MCF 10A (cell line): ENCODE measurements around the gene LYVE1. TPM values are rescaled to one million over a fixed set of nuclear protein-coding genes. Genes with fewer than 3 reads are reported as not detected.

Source experiments
- Bru-seq: library from RNA; stranded (reverse); fragments of 400-500 nt; gene quantifications from one replicate; lab custom pipeline; 2021; lab: Mats Ljungman, UMichigan
- BruChase-seq, 2 experiments: library from RNA; stranded (reverse); fragments of 400-500 nt; gene quantifications; one replicate each; lab custom pipeline; 2021; lab: Mats Ljungman, UMichigan
- BruUV-seq: library from RNA; stranded (reverse); fragments of 400-500 nt; replicated peaks from 2 replicates; lab custom pipeline; 2021; lab: Mats Ljungman, UMichigan
- CTCF ChIA-PET: fragments of 300-600 bp; sonication (Branson Sonifier 250); formaldehyde crosslinking; extraction: SDS; loops from one replicate; lab custom pipeline; 2021; ENCODE audit warnings: antibody characterized with exemption, inconsistent platforms; lab: Yijun Ruan, JAX
- POLR2A ChIA-PET: fragments of 300-600, 350-650 bp; sonication (Branson Sonifier 250); formaldehyde crosslinking; extraction: SDS; loops from one replicate; lab custom pipeline; 2020; ENCODE audit warnings: antibody characterized with exemption, inconsistent platforms; lab: Yijun Ruan, JAX
- DNase-seq: peaks from one replicate; pipeline ENCODE4 v3.0.0-alpha.2; 2018; ENCODE audit not compliant: unreplicated experiment
- H3K27ac Mint-ChIP-seq: one replicate; pipeline ENCODE4 v1.8.0; 2022; ENCODE audit warnings: mild to moderate bottlenecking, low read depth, mixed read lengths; ENCODE audit not compliant: unreplicated experiment
- H3K27me3 Mint-ChIP-seq: one replicate; pipeline ENCODE4 v1.8.0; 2022; ENCODE audit warnings: mixed read lengths; ENCODE audit not compliant: insufficient read depth, unreplicated experiment
- H3K36me3 Mint-ChIP-seq: one replicate; pipeline ENCODE4 v1.8.0; 2022; ENCODE audit warnings: mild to moderate bottlenecking, moderate library complexity, mixed read lengths; ENCODE audit not compliant: insufficient read depth, unreplicated experiment
- H3K4me1 Mint-ChIP-seq: one replicate; pipeline ENCODE4 v1.8.0; 2022; ENCODE audit warnings: mixed read lengths; ENCODE audit not compliant: insufficient read depth, unreplicated experiment
- H3K4me3 Mint-ChIP-seq: one replicate; pipeline ENCODE4 v1.8.0; 2022; ENCODE audit warnings: mild to moderate bottlenecking, moderate library complexity, mixed read lengths; ENCODE audit not compliant: unreplicated experiment
- H3K9me3 Mint-ChIP-seq: one replicate; pipeline ENCODE4 v1.8.0; 2022; ENCODE audit warnings: mixed read lengths; ENCODE audit not compliant: unreplicated experiment
- intact Hi-C: fragments of 100-400 bp; cut with micrococcal nuclease; formaldehyde crosslinking; loops from 2 replicates; pipeline ENCODE4 v1.14.1; 2022
- long read RNA-seq: library from polyadenylated mRNA; stranded (forward); transcript quantifications from one replicate; pipeline ENCODE4 v2.0.0, GENCODE V29; 2022
- total RNA-seq: library from RNA; stranded (reverse); gene quantifications from 2 replicates; pipeline ENCODE4 v1.2.3, GENCODE V29; 2022
- TF ChIP-seq, protein P1 (sequence below): fragments of 200-600 bp; IDR thresholded peaks from one replicate; pipeline ENCODE4 v1.8.0; 2022; ENCODE audit warnings: antibody characterized with exemption, mild to moderate bottlenecking; ENCODE audit not compliant: unreplicated experiment

Gene LYVE1
- total RNA-seq = not detected in 2 replicates
- Bru-seq, nascent RNA = not detected
- not detected for BruChase-seq, experiment 1, labeled RNA remaining after a 6-hour chase
- BruChase-seq, experiment 2, labeled RNA remaining after a 2-hour chase = not detected
- long read RNA-seq = 0 reads

- H3K4me1 Mint-ChIP-seq = no peaks in the 10 kb centered on the region
- ChIA-PET CTCF (interaction anchor here (0.6 to 0.7 kb wide), 3 partner anchors 81 to 167 kb away, joined by 3 to 4 read pairs (median 3); no protein-coding TSS in a partner anchor), POLR2A (interaction anchor here (0.7 to 1.1 kb wide), 2 partner anchors 10 to 21 kb away, joined by 3 read pairs; no protein-coding TSS in a partner anchor)
- TF ChIP-seq, protein P1, sequence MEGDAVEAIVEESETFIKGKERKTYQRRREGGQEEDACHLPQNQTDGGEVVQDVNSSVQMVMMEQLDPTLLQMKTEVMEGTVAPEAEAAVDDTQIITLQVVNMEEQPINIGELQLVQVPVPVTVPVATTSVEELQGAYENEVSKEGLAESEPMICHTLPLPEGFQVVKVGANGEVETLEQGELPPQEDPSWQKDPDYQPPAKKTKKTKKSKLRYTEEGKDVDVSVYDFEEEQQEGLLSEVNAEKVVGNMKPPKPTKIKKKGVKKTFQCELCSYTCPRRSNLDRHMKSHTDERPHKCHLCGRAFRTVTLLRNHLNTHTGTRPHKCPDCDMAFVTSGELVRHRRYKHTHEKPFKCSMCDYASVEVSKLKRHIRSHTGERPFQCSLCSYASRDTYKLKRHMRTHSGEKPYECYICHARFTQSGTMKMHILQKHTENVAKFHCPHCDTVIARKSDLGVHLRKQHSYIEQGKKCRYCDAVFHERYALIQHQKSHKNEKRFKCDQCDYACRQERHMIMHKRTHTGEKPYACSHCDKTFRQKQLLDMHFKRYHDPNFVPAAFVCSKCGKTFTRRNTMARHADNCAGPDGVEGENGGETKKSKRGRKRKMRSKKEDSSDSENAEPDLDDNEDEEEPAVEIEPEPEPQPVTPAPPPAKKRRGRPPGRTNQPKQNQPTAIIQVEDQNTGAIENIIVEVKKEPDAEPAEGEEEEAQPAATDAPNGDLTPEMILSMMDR = no peak
- intact Hi-C loops = no loop called here
- H3K27ac Mint-ChIP-seq = no peak within 1 kb of the TSS
- peaks cover 4% of the 10 kb centered on the region for H3K36me3 Mint-ChIP-seq
- H3K9me3 Mint-ChIP-seq = no peaks in the 10 kb centered on the region
- no peak within 1 kb of the TSS for H3K4me3 Mint-ChIP-seq
- no TSS peak for BruUV-seq
- no peak for DNase-seq
- no peaks in the 10 kb centered on the region for H3K27me3 Mint-ChIP-seq
These were observed at the start of gene LYVE1 for GRCh38 chr11:10568486-10568941. Gene LYVE1, minus strand, starts transcription at chr11:10568665. Its CDS starts 133 bp downstream, at chr11:10568532.

DNA sequence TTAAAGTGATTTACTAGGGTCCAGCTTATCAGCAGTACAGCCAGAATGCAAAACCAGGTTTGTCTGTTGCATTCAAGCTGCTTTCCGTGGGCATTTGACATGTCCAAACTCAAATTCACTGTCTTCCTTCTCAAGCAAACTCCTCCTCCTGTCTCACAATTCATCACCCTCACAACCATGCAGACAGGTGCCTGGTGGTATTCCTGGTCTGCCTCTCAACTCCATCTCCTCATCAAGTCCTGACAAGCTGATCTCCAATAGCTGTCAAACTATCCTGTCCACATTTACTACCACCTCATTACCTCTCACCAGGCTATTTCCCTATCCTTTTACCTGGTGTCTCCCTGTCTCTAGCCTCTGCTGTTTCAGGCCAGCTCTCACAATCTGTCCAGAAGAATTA lies 49.1 kb upstream of the LYVE1 start:
- Mint-ChIP-seq H3K9me3 (no peaks in the 10 kb centered on the region), H3K36me3 (no peaks in the 10 kb centered on the region), H3K27ac (no peak overlapping the region), H3K4me3 (no peak overlapping the region), H3K27me3 (peaks cover 8% of the 10 kb centered on the region), H3K4me1 (no peaks in the 10 kb centered on the region)
- TF ChIP-seq, protein P1 = no peak
- intact Hi-C loops = no loop called here
- CTCF ChIA-PET = interaction anchor here (1.0 to 2.4 kb wide), 5 partner anchors 8 to 36 kb away, joined by 3 to 8 read pairs (median 4); no protein-coding TSS in a partner anchor
- POLR2A ChIA-PET = interaction anchor here (0.6 to 0.9 kb wide), 2 partner anchors 13 to 67 kb away, joined by 3 to 4 read pairs; no protein-coding TSS in a partner anchor
- DNase-seq = no peak
- no TSS peak for BruUV-seq

DNA sequence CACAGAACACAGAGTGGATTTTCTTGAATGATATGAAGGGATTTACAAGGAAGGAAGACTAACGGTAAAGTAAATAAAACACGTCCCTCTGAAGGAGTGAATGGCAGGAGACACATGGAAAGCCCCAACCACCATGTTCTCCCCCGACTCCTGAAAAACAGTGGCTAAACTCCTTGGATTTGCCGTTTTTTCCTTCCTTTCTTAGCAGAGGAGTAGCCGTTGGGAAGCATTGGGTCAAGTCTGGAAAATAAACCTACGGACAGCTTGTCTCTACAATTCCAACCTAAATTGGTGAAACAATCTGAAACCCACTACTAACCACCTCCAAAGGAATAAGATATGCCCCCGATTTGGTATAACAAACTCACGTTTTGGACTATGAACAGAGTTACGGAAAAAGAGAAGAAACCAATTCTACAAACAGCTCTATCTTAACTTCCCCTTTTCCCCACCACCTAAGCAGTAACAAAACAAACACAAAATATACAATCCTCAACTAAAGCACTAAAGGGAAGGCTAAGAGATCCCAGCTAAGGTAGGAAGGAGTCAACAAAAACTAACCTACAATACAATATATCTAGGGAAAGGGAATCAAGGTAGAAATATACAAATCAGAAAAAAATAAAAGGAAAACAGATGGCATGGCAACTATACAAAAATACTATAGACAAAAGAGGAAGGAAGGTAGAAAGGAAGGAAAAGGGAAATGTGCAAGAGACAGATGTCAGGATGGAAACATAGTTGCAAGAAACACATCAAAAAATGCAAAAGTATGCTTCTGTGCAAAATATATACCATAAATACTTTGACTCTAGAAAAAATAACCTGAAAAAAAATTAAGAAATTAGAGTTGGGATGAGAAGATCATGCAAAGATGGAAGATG lies 43.8 kb upstream of the LYVE1 start:
- H3K4me3 Mint-ChIP-seq = no peak overlapping the region
- CTCF ChIA-PET = interaction anchor here (2.1 kb wide), 1 partner anchor 71 kb away, joined by 11 read pairs; the partner anchor contains the start of gene RNF141
- no peaks in the 10 kb centered on the region for H3K36me3 Mint-ChIP-seq
- BruUV-seq = no TSS peak
- POLR2A ChIA-PET = interaction anchor here (2.8 kb wide), 1 partner anchor 71 kb away, joined by 6 read pairs; the partner anchor contains the start of gene RNF141
- H3K27me3 Mint-ChIP-seq = peaks cover 24% of the 10 kb centered on the region
- TF ChIP-seq, protein P1 = no peak
- H3K27ac Mint-ChIP-seq = no peak overlapping the region
- no peaks in the 10 kb centered on the region for H3K9me3 Mint-ChIP-seq
- no peak for DNase-seq
- intact Hi-C loops = no loop called here
- H3K4me1 Mint-ChIP-seq = no peaks in the 10 kb centered on the region
